ENCODE measurements around the gene TCP11.

TCP11 gene

GRCh38 chr6:35092362-35093117 is 48.6 kb downstream of the TCP11 start:
- no peak for DNase-seq (ENCODE audit: low read depth)

DNA sequence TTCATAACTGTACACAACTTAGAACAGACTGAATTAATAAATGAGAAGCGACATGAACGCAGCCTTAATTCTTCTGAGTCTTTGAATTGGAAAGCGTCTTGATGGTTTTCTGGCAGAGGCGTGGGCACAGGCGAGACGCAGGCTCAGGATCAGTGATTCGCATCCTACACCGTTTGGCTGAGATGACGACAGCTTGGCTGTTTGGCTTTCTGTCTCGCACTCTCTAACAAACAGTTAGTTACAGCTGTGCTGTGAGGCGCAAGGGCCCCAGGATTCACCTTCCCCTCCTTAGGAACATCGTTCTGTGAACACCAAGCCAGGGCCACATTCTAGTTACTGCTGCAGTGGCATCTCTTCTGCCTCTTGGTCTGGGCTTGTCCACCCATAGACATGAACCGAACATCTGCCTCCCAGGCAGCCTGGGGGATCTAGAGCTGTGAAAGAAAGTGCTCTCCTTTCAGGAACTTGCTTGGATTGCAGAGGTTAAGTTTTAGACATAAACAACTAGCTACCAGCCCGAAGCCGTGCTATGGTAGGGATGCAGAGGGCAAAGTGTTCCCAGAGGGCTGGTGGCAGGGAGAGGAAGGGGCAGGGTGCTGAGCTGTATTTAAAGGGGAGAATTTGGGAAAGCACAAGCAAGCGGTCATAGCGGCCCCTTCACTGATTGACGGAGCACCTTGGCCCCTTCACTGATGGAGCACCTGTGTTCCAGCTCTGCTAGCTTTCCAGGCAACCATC is 49.6 kb downstream of the TCP11 start:
- DNase-seq (ENCODE audit: low read depth): no peak

- DNase-seq (ENCODE audit: low read depth): no peak
Observed at GRCh38 chr6:35090734-35091133, 50.4 kb downstream of the TCP11 start.

DNA sequence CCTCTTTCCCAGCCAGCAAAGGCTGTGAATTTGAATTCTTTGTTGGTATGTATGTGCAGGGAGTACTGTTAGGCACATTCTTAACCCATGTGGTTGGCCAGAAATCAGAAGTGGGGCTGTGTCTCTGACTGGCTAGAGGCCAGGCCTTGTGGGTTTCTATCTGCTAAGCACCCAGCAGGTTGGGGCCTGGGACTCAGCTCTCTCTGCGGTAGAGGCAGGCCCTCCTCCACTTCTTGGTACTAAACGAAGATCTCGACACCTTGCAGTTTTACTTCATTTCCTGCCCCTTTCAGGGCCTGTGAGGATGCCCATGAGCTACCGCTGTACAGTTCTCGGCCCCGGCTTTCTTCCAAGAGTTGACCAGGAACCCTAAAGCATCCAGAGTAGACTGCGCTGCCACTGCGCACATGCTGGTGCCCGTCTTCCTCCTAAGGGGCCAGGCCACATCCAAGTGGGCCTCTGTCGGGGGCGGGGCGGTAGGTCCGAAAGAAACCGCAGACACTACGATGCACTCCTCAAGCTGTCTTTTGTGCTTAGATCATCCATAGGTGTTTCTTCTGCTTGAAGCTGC is 51.1 kb downstream of the TCP11 start:
- DNase-seq (ENCODE audit: low read depth): no peak

GRCh38 chr6:35089216-35089934 is 51.8 kb downstream of the TCP11 start:
- DNase-seq (ENCODE audit: low read depth): no peak

- no peak for DNase-seq (ENCODE audit: low read depth)
Observed at GRCh38 chr6:35088281-35089215, 52.6 kb downstream of the TCP11 start.

- DNase-seq (ENCODE audit: low read depth): no peak
Observed at GRCh38 chr6:35087361-35088280, 53.5 kb downstream of the TCP11 start.

GRCh38 chr6:35086636-35087360 is 54.3 kb downstream of the TCP11 start:
- DNase-seq (ENCODE audit: low read depth): no peak

DNA sequence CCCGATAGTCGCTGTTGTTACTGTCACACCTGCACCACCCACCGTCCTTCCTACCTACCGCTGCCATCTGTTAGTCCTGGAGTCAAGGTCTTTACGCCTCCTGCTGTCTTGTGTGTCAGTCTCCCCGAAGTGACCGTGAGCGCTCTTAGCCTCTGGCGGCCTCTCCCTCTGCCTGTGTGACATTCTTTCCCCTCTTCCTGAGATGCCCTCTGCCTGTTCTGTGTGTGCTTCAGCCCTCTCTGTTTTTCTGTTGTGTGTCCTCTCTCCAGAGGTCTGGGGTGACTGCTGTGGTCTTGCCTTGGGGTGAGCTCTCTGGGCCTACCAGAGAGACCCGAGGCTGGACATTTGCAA is 54.9 kb downstream of the TCP11 start:
- no peak for DNase-seq (ENCODE audit: low read depth)

DNA sequence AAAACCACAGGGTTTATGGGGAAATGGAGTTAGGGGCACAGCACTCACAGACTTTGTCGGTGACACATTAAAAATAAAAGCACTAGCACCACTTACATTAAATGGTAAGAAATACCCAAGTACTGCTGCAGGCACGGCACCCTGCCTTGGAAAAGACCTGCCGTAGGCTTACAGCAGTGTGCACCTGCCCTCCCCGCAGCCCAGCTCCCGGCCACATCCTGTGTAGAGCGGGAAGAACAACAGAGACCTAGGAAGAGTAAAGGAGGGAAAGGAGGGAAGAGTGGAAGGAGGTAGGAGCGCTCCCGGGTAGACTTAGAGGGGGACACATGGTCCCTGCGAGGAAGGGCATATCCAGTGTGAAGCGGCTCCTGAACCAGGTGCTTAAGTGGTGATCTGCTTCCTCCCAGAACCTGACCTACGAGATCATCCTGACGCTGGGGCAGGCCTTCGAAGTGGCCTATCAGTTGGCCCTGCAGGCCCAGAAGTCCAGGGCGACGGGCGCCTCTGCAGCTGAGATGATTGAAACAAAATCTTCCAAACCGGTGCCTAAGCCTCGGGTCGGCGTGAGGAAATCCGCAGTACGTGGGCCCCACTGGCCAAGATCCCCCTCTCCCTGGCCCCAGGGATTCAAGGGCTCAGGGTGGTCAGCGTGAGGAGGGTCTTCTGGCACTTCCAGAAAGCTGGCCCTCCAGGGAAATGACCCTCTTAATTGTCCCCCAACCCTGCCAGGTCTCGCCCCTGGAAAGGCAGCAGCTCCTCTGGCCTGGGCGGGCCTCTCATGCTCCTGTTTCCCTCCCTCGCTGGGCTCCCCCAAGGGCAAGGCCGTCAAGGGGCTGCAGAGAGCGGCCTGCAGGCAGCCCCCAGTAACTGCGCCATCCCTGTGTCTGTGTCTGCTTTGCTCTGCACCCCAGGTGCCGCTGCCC is 55.5 kb downstream of the TCP11 start:
- no peak for DNase-seq (ENCODE audit: low read depth)

DNA sequence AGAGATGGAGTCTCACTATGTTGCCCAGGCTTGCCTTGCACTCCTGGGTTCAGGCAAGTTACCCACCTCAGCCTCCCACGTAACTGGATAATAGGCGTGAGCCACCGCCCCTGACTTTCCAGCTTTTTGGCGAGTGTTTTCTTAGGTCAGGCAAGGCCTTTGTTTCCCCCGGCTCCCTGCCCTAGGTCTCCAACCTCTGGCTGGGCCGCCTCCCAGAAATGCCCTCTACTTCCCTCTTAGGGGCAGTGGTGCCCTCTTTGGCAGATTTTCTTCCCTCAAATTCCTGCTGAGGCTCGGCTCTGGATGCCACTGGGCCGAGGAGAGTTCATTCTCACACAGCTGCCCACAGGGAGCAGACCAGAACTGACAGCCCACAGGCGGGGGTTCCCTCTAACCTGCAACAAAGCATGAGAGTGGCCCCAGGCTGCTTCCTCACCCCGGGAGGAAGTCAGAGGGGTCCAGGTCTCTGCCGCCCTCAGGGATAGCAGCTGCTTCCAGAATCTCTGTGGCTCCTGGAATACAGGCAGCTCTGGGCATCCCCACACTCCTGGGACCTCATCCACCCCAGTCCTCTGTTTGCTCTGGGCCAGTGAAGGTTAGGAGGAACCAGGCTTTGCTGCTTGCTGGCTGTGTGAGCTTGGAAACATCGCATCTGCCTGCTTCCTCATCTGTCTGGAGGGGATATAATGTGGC is 56.5 kb downstream of the TCP11 start:
- DNase-seq (ENCODE audit: low read depth): no peak

DNA sequence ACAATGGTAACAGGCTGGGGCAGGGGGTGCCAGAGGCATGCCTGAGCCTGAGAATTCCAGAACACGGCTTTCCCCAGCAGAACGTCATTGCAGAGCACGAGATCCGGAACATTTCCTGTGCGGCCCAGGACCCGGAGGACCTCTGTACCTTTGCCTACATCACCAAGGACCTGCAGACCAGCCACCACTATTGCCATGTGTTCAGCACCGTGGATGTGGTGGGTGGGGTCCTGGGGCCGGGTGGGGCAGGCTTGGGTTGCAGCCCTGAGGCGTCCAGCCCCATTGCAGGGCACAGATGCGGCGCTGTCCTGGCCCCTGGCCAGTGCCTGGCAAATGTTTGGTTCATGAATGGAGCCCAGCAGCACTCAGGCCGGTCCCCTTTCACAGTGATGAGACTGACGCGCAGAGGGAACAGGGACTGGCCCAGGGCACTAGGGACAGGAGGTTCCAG is 57.1 kb downstream of the TCP11 start:
- no peak for DNase-seq (ENCODE audit: low read depth)

GRCh38 chr6:35083507-35083906 is 57.6 kb downstream of the TCP11 start:
- no peak for DNase-seq (ENCODE audit: low read depth)

GRCh38 chr6:35082733-35083403 is 58.3 kb downstream of the TCP11 start:
- DNase-seq (ENCODE audit: low read depth): no peak

GRCh38 chr6:35082046-35082732 is 59.0 kb downstream of the TCP11 start:
- no peak for DNase-seq (ENCODE audit: low read depth)

- no peak for DNase-seq (ENCODE audit: low read depth)
Observed at GRCh38 chr6:35081426-35081851, 59.7 kb downstream of the TCP11 start.
